ENCODE data around the gene OR5H15.

GRCh38 chr3:98171071-98171470 lies 4.6 kb downstream of the OR5H15 start:
- no peak for TF ChIP-seq ESRRG (CRISPR knock-in tag; IDR thresholded peaks at IDR 0.05)
- TF ChIP-seq TOX (CRISPR knock-in tag; IDR thresholded peaks at IDR 0.05; ENCODE audit: borderline replicate concordance) = no peak
- no peak for TF ChIP-seq ZFP3 (CRISPR knock-in tag; IDR thresholded peaks at IDR 0.05)
- TF ChIP-seq, protein P1, sequence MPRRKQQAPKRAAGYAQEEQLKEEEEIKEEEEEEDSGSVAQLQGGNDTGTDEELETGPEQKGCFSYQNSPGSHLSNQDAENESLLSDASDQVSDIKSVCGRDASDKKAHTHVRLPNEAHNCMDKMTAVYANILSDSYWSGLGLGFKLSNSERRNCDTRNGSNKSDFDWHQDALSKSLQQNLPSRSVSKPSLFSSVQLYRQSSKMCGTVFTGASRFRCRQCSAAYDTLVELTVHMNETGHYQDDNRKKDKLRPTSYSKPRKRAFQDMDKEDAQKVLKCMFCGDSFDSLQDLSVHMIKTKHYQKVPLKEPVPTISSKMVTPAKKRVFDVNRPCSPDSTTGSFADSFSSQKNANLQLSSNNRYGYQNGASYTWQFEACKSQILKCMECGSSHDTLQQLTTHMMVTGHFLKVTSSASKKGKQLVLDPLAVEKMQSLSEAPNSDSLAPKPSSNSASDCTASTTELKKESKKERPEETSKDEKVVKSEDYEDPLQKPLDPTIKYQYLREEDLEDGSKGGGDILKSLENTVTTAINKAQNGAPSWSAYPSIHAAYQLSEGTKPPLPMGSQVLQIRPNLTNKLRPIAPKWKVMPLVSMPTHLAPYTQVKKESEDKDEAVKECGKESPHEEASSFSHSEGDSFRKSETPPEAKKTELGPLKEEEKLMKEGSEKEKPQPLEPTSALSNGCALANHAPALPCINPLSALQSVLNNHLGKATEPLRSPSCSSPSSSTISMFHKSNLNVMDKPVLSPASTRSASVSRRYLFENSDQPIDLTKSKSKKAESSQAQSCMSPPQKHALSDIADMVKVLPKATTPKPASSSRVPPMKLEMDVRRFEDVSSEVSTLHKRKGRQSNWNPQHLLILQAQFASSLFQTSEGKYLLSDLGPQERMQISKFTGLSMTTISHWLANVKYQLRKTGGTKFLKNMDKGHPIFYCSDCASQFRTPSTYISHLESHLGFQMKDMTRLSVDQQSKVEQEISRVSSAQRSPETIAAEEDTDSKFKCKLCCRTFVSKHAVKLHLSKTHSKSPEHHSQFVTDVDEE (CRISPR knock-in tag; IDR thresholded peaks at IDR 0.05) = no peak
- TF ChIP-seq RARB (CRISPR knock-in tag; IDR thresholded peaks at IDR 0.05) = no peak
- no peak for TF ChIP-seq CSDC2 (CRISPR knock-in tag; IDR thresholded peaks at IDR 0.05)
- no peak for TF ChIP-seq ZNF70 (CRISPR knock-in tag; IDR thresholded peaks at IDR 0.05)
- TF ChIP-seq SNAI2 (CRISPR knock-in tag; IDR thresholded peaks at IDR 0.05) = no peak
- TF ChIP-seq, protein P2, sequence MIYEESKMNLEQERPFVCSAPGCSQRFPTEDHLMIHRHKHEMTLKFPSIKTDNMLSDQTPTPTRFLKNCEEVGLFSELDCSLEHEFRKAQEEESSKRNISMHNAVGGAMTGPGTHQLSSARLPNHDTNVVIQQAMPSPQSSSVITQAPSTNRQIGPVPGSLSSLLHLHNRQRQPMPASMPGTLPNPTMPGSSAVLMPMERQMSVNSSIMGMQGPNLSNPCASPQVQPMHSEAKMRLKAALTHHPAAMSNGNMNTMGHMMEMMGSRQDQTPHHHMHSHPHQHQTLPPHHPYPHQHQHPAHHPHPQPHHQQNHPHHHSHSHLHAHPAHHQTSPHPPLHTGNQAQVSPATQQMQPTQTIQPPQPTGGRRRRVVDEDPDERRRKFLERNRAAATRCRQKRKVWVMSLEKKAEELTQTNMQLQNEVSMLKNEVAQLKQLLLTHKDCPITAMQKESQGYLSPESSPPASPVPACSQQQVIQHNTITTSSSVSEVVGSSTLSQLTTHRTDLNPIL (CRISPR knock-in tag; IDR thresholded peaks at IDR 0.05; ENCODE audit: low read depth) = no peak
- TF ChIP-seq PATZ1 (CRISPR knock-in tag; IDR thresholded peaks at IDR 0.05; ENCODE audit: borderline replicate concordance) = no peak
- no peak for TF ChIP-seq ISL1 (CRISPR knock-in tag; IDR thresholded peaks at IDR 0.05)
- no peak for TF ChIP-seq GLIS3 (CRISPR knock-in tag; IDR thresholded peaks at IDR 0.05)
- TF ChIP-seq ZNF565 (CRISPR knock-in tag; conservative IDR thresholded peaks at IDR 0.05; ENCODE audit: low read depth) = no peak
